Suprapubic skin (tissue), 4 donors: ENCODE data around the gene RPH3AL. TPM values are rescaled to one million over a fixed set of nuclear protein-coding genes. Genes with fewer than 3 reads are reported as not detected.
"Not testable (repeated sequence)": the region's sequence is repeated elsewhere in the genome, so short reads cannot be mapped to it uniquely, and the experiment has no call there.

ENCODE experiments used
- DNase-seq, 2 donors: peaks; one replicate each; pipeline ENCODE4 v3.0.0-alpha.2; 2019; ENCODE audit warnings: low spot score in 2 of 2
- H3K27ac ChIP-seq: fragments of 200-600 bp; sonication (generic); one replicate; pipeline ENCODE4 v1.5.1; 2019
- H3K27me3 ChIP-seq: fragments of 200-600 bp; sonication (generic); one replicate; pipeline ENCODE4 v1.5.1; 2019
- H3K36me3 ChIP-seq: fragments of 200-600 bp; sonication (generic); one replicate; pipeline ENCODE4 v1.5.1; 2019
- H3K4me1 ChIP-seq: fragments of 200-600 bp; sonication (generic); one replicate; pipeline ENCODE4 v1.5.1; 2019
- H3K4me3 ChIP-seq: fragments of 200-600 bp; sonication (generic); one replicate; pipeline ENCODE4 v1.5.1; 2019; ENCODE audit warnings: mild to moderate bottlenecking
- H3K9me3 ChIP-seq: fragments of 200-600 bp; sonication (generic); one replicate; pipeline ENCODE4 v1.5.1; 2019
- CTCF ChIP-seq, 2 donors: fragments of 200-600 bp in 1 of 2; fragments of 450-650 bp in 1 of 2; sonication (generic) in 1 of 2; IDR thresholded peaks; one replicate each; pipeline ENCODE4 v1.5.1; 2016 to 2019; ENCODE audit warnings: antibody characterized with exemption in 2 of 2, mild to moderate bottlenecking in 1 of 2, moderate library complexity in 1 of 2
- EP300 ChIP-seq: sonication (generic); formaldehyde crosslinking; IDR thresholded peaks from one replicate; pipeline ENCODE4 v1.6.1; 2017; ENCODE audit warnings: antibody characterized with exemption
- POLR2A ChIP-seq, 2 donors: fragments of 450-650 bp; IDR thresholded peaks; one replicate each; pipeline ENCODE4 v1.6.1; 2017; ENCODE audit warnings: antibody characterized with exemption in 2 of 2, mild to moderate bottlenecking in 2 of 2, moderate library complexity in 2 of 2
- POLR2AphosphoS5 ChIP-seq, 3 donors: sonication (generic); formaldehyde crosslinking; IDR thresholded peaks; one replicate each; pipeline ENCODE4 v1.6.1; 2017; ENCODE audit warnings: antibody characterized with exemption in 3 of 3
- WGBS: methylation state at CpG from one replicate; pipeline ENCODE4 v1.1.5; 2018; 5-methylcytosine and 5-hydroxymethylcytosine counted together
- total RNA-seq, 4 donors: library from RNA; depleted of rRNA; stranded (reverse); fragments of >200 nt; gene quantifications; one replicate each; pipeline ENCODE4 v1.1.0, GENCODE V29; 2016

RPH3AL gene
- total RNA-seq, 4 donors from 2014 or later = 1.7 to 39.5 (median 10.9) TPM

- Histone ChIP-seq H3K4me3 (no peak overlapping the region), H3K9me3 (no peaks in the 10 kb centered on the region), H3K27me3 (no peaks in the 10 kb centered on the region), H3K27ac (no peak overlapping the region), H3K4me1 (peaks cover 1% of the 10 kb centered on the region), H3K36me3 (no peaks in the 10 kb centered on the region)
- 51% methylated on average over 5 of the region's 5 CpGs for WGBS
- no peak for DNase-seq
- no peak for TF ChIP-seq EP300
- no peak for TF ChIP-seq CTCF (IDR thresholded peaks at IDR 0.05)
- no peak for TF ChIP-seq POLR2A (IDR thresholded peaks at IDR 0.05)
- TF ChIP-seq POLR2AphosphoS5 (IDR thresholded peaks at IDR 0.05) = no peak
Measured at GRCh38 chr17:274902-275301, 77.7 kb downstream of the RPH3AL start.

GRCh38 chr17:273981-274832 is 78.4 kb downstream of the RPH3AL start:
- TF ChIP-seq POLR2AphosphoS5 (IDR thresholded peaks at IDR 0.05) (no peak), EP300 (no peak), POLR2A (IDR thresholded peaks at IDR 0.05) (no peak), CTCF (IDR thresholded peaks at IDR 0.05) (no peak)
- 73% methylated on average over 21 of the region's 28 CpGs for WGBS
- Histone ChIP-seq H3K4me1 (no peaks in the 10 kb centered on the region), H3K36me3 (no peaks in the 10 kb centered on the region), H3K4me3 (no peak overlapping the region), H3K9me3 (no peaks in the 10 kb centered on the region), H3K27me3 (no peaks in the 10 kb centered on the region), H3K27ac (no peak overlapping the region)
- peak; percentile 49 to 55 for DNase-seq

- 83% methylated on average over 26 of the region's 26 CpGs for WGBS
- H3K27ac ChIP-seq, H3K36me3 ChIP-seq, H3K4me3 ChIP-seq, H3K9me3 ChIP-seq, H3K27me3 ChIP-seq, H3K4me1 ChIP-seq: not testable (repeated sequence)
- peak; percentile 59 to 78 for DNase-seq
Measured at GRCh38 chr17:272856-273255, 79.8 kb downstream of the RPH3AL start.

GRCh38 chr17:271928-272623 is 80.5 kb downstream of the RPH3AL start:
- H3K4me1 ChIP-seq, H3K27me3 ChIP-seq, H3K4me3 ChIP-seq, H3K27ac ChIP-seq, H3K9me3 ChIP-seq, H3K36me3 ChIP-seq, DNase-seq: not testable (repeated sequence)
- WGBS = 97% methylated on average over 4 of the region's 4 CpGs

GRCh38 chr17:269616-270514 is 82.7 kb downstream of the RPH3AL start:
- Histone ChIP-seq H3K27me3 (no peaks in the 10 kb centered on the region), H3K36me3 (no peaks in the 10 kb centered on the region), H3K4me1 (peaks cover 10% of the 10 kb centered on the region), H3K9me3 (no peaks in the 10 kb centered on the region), H3K27ac (no peak overlapping the region), H3K4me3 (no peak overlapping the region)
- TF ChIP-seq EP300 (no peak), CTCF (IDR thresholded peaks at IDR 0.05) (no peak), POLR2A (IDR thresholded peaks at IDR 0.05) (no peak), POLR2AphosphoS5 (IDR thresholded peaks at IDR 0.05) (no peak)
- WGBS = 85% methylated on average over 21 of the region's 27 CpGs
- DNase-seq = peak; percentile 57 to 61
